Measurements from ENCODE around the gene SLC13A1.

GRCh38 chr7:123183431-123183830 lies 16.3 kb downstream of the SLC13A1 start:
- TF ChIP-seq CTCF (IDR thresholded peaks at IDR 0.05 in 8 of 11, conservative IDR thresholded peaks at IDR 0.05 in 3 of 11) (no peak), POLR2A (IDR thresholded peaks at IDR 0.05) (no peak)

All from spleen (tissue), 7 donors.